Brain pericyte (primary cell): ENCODE measurements around the gene TADA2B.

Source experiments
- DNase-seq: peaks from one replicate; pipeline ENCODE4 v3.0.0-alpha.2; 2012; ENCODE audit warnings: low read depth, low spot score

Gene TADA2B

DNA sequence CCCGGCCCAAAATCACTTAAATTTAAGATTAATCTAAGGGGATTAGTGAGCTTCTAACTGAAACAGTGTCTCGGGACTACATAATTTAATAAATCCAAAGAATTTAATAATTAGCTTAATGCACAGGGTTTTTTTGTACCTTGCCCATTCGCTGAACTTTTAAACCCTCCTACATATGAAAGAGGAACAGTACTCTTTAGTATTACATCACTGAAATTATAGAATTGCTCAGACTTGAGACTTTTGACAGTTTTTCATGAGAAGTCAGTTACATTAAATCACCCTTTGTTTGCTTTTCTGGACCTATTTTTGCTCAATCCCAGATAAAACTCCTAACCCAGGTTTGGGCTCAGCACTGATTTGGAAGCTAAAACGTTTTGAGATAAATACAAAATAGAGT, 2.4 kb upstream of the TADA2B start:
- DNase-seq: no peak

DNA sequence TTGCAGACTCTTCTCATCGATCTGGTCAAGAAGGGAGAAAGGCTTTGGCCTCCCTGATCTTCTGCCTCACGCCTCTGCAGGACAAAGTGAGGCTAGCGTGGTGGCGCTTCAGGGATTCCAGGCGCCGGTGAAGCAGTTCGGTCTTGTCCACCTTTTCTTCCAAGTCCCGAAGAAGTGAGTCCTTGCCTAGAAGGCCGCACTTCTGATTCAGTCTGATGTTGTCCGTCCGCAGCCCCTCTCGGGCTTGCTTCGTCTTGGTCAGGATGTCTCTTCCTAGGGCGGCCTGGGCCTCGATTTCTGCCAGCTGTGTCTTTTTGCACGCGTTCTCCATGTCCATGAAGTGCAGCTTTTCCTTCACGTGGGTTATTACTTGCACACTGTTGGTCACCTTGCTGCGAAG, 1.9 kb upstream of the TADA2B start:
- no peak for DNase-seq

DNA sequence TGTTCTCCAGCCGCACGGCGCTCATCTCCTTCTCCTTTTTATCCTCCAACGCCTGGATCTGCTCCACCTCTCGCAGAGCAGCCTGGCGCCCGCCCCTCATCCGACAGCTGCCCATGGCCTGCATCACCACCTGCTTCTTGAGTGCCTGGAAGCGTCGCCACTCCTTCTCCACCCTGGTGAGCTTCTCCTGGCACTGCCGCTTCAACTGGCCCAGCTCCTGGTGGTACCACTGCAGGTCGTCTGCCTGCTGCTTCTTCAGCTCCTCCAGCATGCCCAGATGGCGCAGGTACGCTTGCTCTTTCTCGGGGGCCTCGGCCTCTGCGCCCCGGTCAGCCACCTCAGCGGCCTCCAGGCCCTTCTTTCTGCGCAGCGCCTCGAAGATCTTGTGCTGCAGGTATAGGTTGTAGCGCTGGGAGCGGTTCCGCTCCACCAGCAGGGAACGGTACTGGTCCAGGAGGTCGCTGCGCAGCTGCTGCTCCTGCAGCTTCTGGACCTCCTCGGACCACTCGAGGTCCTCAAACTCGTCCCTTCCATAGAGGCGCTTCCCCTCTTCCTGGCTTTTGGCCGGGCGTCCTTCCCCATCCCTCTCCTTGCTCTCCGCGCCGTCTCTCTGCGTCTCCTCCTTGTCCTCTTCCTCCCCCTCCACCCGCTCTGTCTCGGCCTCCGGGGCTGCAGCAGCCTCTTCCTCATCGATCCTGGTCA, 1.2 kb upstream of the TADA2B start:
- no peak for DNase-seq

- DNase-seq: peak; percentile 95
Observed at GRCh38 chr4:7042503-7043283, 479 bp upstream of the TADA2B start.

DNA sequence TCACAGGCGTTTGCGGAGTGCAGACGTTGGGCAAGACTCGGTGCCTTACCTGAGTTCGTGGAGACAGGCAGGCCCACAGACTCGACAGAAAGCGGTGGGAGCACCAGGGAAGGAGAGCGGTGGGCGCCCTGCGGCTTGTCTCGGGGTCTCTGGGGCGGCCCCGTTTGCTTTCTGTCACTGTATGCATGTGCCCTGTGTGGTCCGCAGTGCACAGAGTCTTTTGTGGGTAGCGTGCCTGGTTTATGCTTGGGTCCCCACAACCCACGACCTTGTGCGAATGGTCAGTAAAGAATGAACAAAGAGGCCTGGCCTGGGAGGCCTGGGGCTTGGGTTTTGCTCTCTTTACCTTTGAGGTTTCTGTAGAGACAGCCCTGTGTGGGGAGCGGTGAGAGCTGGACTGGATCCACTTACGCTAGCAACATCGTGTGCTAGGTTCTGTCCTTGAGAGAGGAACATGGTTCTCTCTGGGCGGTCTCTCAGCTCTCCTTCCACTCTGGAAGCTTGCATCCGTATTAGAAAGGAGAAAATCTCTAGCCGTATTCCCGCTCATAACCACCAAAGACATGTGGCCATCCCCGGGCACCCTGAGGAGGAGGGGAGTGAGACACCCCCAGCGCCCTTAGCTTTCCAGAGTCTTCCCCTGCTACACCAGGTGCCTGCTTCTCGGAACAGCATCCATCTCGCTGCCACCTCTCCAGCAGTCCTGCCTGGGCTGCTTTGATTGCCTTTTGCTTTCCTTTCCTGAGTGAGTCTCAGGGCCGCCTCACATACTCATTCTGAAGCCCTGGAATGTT, 1.2 kb downstream of the TADA2B start:
- DNase-seq: no peak

GRCh38 chr4:7045553-7045952, 2.4 kb downstream of the TADA2B start:
- no peak for DNase-seq

- DNase-seq: no peak
Observed at GRCh38 chr4:7045961-7046921, 3.1 kb downstream of the TADA2B start.

- no peak for DNase-seq
Observed at GRCh38 chr4:7046971-7047370, 3.8 kb downstream of the TADA2B start.

- no peak for DNase-seq
Observed at GRCh38 chr4:7048642-7049041, 5.5 kb downstream of the TADA2B start.

GRCh38 chr4:7049295-7049694, 6.1 kb downstream of the TADA2B start:
- DNase-seq: no peak

DNA sequence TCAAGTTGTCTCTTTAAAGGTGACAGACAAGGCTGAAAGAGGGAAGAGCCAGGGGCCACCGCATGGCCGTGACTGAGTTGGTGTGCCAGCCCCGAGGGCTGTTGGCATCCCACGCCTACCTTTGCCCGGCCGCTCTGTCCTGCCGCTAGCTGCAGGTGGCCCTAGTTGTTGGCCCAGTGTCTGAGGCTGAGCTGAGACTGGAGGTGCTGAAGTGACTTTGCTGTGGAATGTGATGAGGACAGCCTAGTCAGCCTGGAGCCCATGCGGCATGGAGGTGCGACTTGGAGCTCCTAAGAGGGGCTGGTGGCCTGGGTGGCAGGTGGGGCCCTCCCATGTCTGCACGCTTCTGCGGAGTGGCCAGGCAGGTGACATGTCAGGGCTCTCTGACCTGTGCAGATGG, 6.6 kb downstream of the TADA2B start:
- DNase-seq: no peak

- no peak for DNase-seq
Observed at GRCh38 chr4:7050481-7051143, 7.4 kb downstream of the TADA2B start.

GRCh38 chr4:7051144-7051495, 7.9 kb downstream of the TADA2B start:
- no peak for DNase-seq

DNA sequence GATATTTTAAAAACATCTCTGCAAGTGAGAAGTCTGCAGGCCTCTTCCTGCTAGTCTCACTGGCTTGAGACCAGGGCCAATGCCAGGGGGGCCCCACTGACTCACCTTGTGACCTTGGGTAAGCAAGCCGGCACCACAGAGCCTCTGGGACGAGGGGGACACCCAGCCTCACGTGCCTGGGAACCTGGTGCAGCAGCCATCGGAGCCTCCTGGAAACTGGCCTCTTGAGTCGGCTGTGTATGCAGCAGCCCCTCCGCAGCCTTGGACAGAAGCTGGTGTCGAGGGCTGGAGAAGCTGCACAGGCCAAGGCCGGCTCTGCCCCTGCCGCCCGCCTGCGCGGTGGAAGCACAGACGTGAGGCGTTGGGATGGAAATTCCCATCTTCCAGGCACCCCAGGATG, 8.7 kb downstream of the TADA2B start:
- DNase-seq: no peak

DNA sequence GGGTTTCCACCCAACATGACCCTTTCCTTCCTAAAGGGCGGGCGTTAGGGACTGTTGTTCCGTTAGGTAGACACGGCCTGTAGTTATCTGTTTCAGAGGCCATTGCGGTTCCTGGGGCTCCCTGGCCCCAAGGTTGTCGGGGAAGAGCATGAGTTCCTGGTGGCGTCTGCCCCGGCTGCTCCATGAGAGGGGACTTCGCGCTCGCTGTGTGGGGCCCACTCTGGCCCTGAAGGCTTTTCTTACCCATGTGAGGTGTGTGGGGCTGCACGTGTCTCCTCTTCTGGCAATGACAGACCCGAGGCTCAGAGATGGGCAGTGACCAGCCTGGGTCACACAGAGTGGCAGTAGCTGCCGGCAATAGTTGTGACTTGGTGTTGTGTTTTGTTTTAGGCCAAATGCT, 9.1 kb downstream of the TADA2B start:
- DNase-seq: no peak

GRCh38 chr4:7052923-7053715, 9.9 kb downstream of the TADA2B start:
- no peak for DNase-seq

DNA sequence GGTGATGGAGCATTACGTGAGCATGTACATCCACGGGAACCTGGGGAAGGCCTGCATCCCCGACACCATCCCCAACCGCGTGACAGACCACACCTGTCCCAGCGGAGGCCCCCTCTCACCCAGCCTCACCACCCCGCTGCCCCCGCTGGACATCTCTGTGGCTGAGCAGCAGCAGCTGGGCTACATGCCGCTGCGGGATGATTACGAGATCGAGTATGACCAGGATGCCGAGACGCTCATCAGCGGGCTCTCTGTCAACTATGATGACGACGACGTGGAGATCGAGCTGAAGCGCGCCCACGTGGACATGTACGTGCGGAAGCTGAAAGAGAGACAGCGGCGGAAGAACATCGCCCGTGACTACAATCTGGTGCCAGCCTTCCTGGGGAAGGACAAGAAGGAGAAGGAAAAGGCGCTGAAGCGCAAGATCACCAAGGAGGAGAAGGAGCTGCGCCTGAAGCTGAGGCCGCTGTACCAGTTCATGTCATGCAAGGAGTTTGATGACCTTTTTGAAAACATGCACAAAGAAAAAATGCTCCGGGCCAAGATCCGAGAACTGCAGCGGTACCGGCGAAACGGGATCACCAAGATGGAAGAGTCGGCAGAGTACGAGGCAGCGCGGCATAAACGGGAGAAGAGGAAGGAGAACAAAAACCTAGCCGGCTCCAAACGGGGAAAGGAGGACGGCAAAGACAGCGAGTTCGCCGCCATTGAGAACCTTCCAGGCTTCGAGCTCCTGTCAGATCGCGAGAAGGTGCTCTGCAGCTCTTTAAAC, 11.1 kb downstream of the TADA2B start:
- DNase-seq: no peak

GRCh38 chr4:7055111-7055989, 12.2 kb downstream of the TADA2B start:
- no peak for DNase-seq
